ENCODE measurements around the gene PRKCE.

PRKCE gene

DNA sequence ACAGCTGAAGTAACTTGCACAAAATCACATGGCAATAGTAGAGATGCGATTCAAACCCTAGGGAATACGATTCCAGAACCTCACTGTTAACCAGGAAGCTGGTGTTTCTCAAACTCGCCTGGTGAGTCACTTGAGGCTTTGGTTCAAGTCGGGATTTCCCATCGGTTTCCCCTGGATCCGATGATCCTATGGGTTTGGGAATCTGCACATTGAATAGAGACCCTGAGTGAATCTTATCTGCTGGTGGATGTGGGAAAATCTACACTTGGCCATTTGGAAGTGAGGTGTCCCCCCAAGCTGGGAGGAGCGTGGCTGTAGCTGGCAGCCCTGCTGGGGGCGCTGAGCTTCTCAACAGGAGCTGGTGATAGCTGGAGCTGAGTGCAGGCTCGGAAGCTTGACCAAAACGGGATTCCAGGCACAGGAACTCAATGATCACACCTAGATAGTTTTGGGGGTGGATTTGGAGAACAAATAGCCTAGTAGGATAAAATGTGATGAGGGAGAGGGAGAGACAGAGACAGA lies 135.4 kb downstream of the PRKCE start:
- DNase-seq, result no peak

DNA sequence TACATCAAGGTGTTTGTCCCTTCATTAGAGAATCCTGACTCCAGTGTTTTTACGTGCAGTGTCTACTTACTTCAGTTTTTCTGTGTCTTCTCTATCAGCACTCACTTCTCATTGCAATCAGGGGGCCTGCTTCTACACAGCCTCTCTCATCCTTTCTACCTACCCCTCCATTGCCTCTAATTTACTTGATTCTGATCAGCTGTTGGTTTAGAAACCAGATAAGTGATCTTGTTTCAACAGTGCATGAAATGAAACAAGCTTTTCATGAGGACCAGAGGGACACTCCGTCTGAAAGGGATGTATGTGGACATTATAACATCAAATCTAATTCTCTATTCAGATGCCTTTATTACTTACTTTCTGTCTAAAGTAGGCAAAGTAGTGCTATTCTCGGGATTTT lies 136.9 kb downstream of the PRKCE start:
- DNase-seq, result no peak

DNA sequence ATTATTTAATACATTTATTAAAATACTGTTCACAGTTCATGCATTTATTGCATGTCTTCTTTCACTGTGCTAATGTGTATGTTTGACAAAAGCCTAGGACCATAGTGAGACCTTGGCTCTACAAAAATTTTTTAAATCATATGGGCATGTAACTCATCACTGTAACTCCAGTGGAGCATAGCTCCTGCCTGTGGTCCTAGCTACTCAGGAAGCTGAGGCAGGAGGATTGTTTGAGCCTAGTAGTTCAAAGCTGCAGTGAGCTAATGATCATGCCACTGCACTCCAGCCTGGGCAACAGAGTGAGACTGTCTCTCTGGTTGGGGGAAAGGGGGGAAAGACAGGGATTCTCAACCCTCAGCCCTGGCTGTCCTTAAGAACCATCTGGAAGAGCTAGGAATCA lies 137.8 kb downstream of the PRKCE start:
- DNase-seq, result no peak

DNA sequence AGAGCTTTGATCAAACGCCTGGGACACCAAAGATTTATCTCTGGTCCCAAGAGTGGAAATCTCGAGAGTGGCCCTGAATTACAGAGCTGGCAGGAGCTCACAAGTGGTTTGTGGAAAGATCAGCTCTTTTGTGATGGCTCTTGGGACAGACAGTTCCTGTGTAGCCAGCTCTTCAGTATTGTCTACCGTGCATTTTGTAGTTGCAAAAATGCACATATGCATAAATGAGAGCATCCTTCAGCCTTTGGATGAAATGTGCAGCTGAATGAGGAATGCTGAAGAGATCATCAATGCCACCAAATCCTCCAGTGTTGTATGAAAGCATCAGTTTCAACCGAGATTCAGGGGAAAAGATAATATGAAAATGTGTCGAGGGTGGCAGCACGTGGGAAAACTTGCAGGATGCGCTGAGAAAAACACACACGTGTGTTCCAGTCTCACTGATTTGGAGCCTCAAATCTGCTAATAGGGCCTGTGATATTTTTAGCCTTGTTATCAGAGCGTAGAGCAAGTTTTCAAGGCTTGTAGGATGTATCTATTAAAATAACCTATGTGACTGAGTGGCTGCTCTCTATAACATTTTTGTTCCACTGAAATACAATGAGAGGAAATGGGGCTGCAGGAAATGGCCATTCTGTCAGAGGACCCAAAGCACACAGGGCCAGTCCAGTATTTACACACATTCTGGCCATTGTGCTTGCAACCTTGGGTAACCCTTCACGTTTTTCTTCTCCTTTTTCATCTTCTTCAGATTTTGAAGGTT lies 138.7 kb downstream of the PRKCE start:
- no peak for DNase-seq

DNA sequence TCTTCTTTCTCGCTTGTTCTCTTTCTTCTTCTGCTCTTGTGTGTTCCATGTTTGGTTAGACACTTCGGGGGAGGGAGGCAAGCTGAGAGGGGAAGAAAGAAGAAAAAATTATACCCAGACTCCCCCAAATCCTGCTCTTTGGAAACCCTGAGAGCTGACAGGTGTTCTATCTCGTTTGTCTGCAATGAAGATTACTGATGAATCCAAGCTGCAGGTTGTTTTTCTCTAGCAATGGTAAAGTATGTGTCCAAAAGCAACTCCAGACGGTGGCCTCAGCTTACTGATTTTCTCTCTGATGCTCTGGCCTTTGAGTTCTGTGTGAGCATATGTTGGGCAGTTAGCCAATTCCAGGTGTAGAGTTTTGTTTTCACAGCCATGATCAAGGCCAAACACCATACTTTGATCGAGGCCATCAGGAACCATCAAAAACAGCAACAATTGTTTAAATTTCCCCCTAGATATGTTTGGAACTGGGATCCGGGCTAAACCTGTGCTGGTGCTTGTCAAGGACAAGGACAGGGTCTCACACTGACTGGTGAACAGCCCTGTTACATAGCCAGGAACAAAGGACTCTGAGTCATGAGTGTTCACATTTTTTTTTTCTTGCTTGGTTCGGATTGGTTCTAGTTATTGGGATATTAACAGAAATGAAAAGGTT lies 142.0 kb downstream of the PRKCE start:
- DNase-seq, result no peak

DNA sequence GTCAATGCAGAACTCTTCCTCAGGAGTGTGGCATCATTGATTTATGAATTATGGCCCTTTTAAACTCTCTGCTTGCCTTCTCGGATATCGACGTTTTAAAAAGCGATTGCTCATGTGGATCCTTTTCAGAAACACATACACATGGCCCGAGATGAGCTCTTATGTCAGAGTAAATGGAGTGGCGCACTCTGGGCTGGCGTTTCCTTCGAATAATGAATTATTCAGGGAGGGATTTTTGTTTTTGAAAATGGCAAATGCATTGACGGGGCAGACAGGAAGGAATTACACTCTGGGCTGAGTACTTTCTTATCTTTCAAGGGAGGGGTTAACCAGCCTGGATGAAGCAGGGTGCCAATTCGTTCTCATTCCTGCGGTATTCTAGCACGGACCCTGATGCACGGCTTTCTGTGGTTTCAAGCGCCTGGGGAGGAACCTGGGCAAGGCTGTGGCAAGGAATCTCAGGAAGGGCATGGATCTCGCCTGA lies 142.7 kb downstream of the PRKCE start:
- DNase-seq, result no peak

DNA sequence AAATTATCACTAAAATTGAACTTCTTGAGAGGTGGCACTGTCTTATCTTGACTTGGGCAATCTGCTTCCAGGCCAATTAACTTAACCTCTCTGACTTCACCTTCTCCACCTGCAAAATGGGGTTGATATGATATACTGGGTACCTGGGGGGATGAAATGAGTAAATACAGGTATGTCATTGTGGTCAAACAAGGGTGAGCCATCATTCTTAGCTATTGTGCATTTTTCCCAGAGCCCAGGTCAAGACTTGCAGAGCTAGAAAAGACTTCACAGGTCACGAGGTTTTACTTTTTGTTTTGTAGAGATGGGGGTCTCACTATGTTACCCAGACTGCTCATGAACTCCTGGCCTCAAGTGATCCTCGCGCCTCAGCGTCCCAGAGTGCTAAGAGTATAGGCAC lies 145.0 kb downstream of the PRKCE start:
- DNase-seq, result no peak

DNA sequence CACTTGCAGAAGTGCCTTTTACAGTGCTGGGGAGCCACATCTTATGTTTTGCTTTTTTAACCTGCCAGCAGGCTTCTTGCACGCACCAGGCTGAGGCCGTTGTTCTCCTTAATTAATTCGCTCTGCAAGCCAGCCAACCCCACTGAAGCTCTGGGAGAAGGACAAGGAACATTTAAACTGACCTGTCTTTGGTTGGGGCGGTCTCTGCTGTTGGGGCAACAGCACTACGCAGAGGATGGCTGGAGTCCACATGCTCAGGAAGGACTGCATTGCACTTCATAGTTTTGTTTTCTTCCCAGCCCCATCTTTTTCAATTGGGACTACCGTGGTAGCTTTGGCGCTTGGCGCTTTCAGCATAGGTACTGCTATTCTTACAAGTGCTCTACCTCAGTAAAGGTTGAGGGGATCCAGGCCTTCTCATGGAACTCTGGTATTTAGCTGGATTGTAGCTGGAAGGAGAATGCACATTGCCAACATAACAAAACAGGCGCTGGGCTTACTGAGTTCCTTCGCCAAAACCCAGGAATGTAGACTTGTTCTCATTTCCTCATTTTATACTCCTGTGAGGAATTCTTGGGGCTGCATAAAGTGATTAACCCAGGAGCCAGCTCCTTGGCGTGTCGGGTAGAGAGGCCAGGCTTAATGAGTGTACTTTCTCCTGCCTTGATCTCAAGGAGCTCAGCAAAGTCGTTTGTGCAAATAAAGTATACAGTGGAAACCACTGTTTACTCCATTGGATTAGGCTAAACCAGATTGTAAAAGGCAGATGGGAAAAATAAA lies 146.2 kb downstream of the PRKCE start:
- no peak for DNase-seq

DNA sequence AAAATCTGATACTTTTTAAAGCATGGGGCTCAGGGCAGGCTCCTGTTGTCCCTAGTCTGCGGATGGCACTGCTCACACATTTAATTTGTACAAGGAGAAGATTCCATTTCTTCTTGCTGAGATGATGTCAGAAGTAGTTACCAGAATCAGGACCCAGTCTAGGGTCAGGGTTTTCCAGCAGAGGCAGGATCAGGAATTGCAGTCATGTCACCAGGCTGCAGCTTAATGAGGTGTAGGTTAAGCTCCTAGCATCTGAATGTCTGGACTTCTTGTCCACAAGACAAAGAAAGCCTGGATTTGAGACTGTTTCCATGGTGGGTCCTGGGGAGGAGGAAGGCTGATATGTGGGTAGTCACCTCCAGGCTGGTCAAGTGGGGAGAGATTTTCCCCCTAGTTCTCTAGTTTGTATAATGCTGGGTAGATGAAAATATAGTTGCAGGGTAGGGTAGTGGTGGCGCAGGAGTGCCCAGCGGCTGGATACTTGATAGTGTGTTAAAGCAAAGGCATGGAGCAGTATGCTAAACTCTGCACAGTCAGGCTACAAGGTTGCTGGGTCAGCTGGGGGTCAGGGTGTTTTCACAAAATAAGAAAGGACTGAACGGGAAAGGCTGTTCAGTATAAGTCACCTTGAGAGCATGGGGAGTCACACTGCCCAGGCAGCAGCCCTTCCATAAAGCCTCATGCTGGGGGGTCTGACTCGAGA lies 148.4 kb downstream of the PRKCE start:
- DNase-seq, result no peak

DNA sequence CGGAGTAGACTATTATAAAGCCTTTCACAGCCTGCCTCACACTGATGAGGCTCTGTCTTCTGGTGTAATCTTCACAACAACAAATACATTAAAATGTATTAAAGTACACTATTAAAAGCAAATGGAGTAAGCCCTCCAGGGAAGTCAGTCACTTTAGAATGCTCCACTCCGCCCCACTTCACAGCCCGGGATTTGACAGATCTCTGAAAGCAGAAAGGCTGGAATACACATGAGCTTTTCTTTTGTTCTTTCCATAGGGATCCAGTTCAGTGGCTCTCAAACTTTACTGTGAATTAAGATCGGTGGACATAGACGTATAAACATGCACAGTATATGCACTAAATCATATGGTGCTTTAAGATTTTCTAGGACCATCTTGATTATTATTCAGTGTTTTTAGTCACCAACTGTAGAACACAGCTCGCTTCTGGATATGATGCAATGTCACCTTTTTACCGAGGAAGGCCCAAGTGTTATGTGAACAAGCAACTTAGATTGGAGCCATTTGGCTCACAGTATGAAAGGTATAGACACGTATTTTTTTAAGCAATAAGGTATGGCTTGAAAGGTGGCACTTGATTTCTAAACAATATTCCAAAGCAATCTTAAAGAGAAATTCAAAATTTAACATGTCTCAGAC lies 151.1 kb downstream of the PRKCE start:
- DNase-seq, result no peak

DNA sequence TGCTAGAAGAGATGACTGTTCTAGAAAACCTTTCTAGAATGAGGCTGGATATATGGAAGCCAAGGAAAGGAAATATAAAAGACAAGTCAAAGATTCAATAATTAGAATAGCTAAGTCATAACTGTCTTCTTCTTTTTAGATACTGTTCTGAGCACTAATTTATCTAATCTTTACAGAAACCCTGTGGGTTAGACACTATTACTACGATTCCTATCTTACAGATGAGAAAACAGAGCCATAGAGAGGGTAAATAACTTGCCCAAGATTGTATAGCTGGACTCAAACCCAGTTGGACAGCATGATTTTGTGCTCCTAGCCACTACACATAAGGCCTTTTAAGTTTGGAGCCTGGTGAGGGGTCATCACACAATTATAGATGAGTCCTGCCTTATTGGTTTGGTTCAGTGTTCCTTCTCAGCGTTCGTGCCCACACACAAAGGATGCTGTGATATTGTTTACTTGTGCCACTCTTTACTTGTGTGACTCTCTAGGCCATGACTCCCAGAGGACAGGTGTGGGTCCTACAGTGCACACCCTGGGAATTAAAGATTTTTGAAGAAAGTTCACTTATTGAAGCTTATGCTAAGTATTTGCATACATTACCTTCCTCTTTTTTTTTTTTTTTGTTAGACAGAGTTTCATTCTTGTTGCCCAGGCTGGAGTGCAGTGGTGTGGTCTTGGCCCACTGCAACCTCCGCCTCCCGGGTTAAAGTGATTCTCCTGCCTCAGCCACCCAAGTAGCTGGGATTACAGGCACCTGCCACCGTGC lies 153.7 kb downstream of the PRKCE start:
- no peak for DNase-seq

DNA sequence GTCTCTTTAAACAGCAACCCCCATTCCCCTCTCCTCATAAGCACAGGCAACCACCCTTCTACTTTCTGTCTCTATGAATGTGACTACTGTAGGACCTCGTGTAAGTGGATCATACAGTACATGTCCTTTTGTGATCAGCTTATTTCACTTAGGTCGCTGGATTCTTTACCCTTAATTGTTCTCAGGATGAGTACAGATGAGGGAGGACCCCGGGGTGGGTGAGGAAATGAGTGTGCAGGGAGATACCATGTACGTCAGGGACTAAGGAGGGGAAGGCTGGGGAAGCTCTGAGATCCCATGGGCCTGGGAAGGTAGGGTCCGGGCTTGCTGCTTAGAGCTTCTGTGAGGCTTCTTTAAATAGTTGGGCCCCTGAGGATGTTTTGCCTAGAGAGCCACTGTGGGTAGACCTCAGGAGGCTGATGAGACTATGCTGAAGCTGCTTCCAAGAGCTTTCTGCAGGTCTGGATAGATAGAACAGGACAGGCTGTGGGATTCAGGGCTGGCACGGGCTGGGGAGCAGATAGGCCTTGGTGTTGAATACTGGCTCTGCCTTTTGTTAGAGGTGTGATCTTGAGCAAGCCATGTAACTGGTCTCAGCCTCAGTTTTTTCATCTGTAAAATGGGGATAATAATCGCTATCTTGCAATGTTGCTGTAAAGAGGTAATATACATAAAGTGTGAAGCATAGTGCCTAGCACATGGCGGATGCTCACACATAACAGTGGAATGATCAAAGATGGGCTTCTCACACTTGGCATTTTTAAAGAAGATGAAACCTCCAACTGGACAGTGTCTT lies 155.3 kb downstream of the PRKCE start:
- no peak for DNase-seq

DNA sequence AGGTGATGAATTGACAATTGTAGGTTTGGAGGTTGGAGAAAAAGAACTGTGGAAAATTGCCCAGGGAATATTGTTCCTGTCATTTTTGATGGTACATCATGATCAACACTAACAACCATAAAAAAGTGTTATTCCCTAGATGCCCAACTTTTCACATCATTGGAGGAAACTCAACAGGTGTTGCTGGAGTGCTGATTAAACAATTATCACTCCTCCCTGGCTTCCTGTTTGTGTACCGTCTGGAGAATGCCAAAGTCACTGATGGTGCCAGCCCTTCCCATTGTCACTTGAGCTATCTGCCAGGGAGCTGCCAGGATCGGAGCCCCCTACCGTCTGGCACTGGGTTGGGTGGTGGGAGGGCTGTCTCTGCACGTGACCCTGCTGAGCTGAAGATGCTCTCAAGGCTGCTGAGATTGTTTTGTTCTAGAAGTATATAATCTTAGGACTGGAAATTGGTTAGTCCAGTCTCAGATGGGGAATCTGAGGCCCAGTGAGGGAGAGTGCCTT lies 156.9 kb downstream of the PRKCE start:
- no peak for DNase-seq

DNA sequence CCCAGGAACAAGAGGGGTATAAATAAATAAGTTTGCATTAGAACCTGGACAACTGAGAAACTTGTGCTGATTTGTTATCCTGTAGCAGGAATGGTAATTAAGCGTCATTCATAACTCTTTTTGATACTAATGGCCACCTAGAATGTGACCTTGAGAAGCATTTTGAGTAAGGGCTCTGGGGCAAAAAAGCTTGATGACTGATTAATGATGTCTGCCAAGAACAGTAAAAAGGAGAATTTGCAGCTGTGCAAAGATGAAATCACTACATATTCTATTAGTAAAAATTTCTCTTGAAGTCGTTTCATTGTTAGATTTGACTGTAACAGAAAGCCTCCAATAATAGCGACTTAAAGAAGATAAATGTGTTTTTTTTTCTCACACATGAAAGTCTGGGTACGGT lies 157.7 kb downstream of the PRKCE start:
- DNase-seq, result no peak

DNA sequence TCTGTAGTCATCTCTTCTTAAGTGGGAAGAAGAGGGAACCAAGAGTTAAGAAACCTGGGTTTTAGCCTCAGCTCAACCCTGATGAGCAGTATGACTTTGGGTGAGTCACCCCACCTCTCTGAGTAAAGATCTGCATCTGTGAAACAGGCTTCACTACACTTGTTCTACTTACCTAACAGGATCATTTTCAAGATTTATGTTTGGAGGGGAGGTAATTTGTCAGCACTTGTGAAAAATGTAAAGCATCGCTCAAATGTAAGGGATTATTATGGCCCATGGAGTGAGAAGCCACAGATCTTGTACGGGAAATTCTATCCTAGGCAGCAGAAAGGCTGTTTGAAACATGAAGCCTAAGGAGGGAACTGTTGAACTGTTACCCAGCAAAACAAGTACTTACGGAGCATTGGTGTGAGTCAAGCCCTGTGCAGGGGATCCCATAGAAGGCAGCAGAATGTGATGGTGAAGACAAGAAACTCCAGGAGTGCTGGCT lies 160.6 kb downstream of the PRKCE start:
- DNase-seq, result peak; percentile 67

DNA sequence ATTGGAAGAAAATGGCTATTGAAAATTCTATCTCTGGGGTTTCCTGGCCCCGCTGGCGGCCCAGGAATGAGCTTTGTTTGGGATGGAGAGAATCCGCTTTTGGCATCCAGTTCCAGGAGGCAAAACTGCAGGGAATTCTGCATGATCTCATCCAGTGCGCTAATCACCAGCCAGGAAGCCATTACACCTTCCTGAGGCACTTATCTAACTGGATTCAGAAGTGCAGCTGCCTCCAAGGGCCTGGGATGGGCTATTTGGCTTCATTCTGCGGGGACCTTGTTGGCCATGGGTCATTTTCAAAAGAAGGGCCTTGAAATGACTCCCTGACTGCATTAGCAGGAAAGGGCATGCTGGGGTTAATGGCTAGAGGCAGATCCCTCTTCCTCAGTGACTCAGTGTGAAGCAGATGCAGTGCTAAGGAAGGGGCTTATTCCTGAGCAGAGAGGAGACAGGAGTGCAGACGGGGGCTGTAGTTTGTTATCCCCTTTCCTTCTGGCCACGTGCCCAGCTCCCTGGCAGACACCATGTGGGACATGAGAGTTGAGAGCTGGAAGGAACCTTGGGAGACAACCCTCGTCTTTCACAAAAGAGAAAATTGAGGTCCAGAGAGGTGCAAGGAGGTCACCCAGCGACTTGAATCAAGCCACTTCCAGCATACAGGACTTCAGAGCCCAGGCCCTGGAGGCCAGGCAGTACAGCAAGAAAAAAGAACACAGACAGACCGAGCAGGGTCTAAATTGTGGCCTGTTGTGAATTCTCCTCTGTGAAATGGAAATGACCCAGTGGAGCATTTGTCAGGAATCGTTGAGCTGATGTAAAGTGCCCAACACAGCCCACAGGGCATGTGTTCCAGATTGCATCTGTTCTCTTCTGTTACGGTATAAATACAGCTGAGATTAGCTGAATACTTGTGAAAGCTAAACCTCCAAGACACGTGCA lies 161.8 kb downstream of the PRKCE start:
- no peak for DNase-seq

DNA sequence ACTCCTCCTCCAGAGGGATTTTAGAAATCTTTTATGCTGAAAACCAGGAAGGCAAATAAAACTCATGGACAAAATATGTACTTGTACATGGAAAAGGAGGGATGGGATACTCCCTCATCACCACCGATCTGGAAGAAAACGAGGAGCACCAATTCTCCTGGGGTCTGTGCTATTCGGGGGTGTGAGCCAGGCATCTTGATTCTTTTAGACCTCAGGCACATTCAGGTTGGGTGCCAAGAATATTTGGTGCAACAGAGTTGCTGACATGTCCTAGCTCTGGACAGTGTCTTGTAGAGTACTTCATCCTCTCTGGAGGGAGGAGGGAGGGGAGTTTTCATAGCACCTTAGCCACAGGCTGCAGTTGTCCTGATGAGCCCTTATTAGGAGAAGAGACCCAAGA lies 163.0 kb downstream of the PRKCE start:
- no peak for DNase-seq

DNA sequence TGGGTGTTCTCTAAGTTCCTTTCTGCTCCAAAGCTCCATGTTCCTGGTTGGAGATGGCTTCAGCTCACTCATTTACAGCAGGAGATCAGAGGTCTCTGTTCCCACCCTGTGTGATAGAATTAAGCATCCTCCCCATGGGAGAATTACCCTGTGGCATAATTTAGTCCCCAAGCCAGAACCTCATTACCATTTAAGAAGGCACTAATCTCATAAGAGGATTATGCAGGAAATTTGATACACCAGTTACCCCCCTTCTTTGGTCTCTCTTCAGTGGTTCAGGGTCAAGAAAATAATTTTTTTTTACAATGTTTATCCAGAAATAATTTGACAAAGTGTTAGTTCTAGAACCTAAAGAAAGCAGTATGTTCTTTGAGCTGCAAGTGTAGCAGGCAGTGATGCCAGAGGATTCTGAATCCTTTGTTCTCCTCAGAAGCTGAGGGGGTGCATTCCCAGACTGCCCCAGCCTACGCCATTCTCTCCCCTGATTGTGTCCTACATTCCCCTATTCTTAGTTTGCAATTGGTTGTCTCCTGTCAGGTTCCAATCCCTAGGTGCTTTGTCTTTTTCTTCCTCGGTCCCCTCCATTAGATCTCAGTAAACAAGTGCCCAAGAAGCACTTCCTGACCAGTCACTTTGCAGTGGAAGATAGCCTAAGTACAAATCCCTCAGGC lies 163.6 kb downstream of the PRKCE start:
- no peak for DNase-seq

DNA sequence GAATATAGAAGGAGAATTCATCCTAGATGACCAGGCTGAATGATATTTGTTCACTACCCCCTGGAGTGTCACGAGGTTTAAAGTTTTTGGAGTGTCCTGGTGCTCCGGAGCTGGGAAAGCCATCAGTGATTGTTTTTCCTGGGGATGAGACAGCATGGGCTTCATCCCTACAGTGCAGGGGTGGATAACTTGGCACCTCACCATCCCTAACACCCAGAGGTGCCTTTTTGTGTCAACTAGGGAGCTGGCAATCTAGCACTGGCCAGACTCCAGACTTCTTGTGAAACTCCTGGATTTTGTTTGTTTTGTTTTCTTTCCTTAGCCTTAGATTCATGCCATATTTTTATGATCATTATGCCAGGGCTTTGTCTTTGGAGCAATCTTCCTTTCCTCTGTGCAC lies 164.8 kb downstream of the PRKCE start:
- peak; percentile 11 for DNase-seq
